GM12878 (cell line): ENCODE results near the gene APBB3. TPM values are rescaled to one million over a fixed set of nuclear protein-coding genes. Genes with fewer than 3 reads are reported as not detected.

ENCODE experiments used
- CUX1 ChIP-seq: IDR thresholded peaks from 2 replicates; pipeline ENCODE4 v1.6.1; 2012; ENCODE audit warnings: improper control_type of control experiment, low read depth, low read length; ENCODE audit not compliant: insufficient replicate concordance
- NBN ChIP-seq: fragments of 450-650 bp; IDR thresholded peaks from 2 replicates; pipeline ENCODE4 v1.6.1; 2016
- REST ChIP-seq: IDR thresholded peaks from 2 replicates; pipeline ENCODE4 v1.6.1; 2012; ENCODE audit warnings: mild to moderate bottlenecking, low read depth, low read length
- microRNA-seq: library from miRNA; unstranded; fragments of <30 nt; microRNA quantifications from one replicate; pipeline ENCODE4, GENCODE V29; 2018
- polyA plus RNA-seq, 11 experiments: library from polyadenylated mRNA; depleted of rRNA in 4 of 11; unstranded in 6 of 11; stranded (reverse) in 5 of 11; fragments of >200 nt; fragmentation: Nextera tagmentation in 4 of 11; fragmentation: Illumina TruSeq in 1 of 11; extraction: Ambion mirVana in 4 of 11; extraction: Trizol in 1 of 11; gene quantifications; 1 replicate in 1 of 11; 2 replicates in 10 of 11; pipeline versions ENCODE4 v1.2.1 to v1.2.3, GENCODE V29; 2011 to 2016; ENCODE audit warnings: inconsistent platforms in 2 of 11, missing spikeins in 2 of 11, low read depth in 1 of 11
- small RNA-seq: library from RNA; depleted of rRNA; stranded (forward); fragments of <200 nt; gene quantifications from one replicate; pipeline ENCODE3, GENCODE V24; 2014
- total RNA-seq, 4 experiments: library from RNA; depleted of rRNA in 3 of 4; stranded (reverse); fragments of >200 nt in 3 of 4; fragmentation: Illumina TruSeq in 1 of 4; extraction: Trizol in 1 of 4; gene quantifications; 2 replicates each; pipeline versions ENCODE4 v1.2.1 to v1.2.3, GENCODE V29; 2013 to 2021

APBB3 gene
- total and polyA plus RNA-seq, 10 of the 15 experiments (the other 5 are each of a cell fraction or from before 2014, with no cell fraction given), result 0.35 to 33.3 (median 14.3) TPM

DNA sequence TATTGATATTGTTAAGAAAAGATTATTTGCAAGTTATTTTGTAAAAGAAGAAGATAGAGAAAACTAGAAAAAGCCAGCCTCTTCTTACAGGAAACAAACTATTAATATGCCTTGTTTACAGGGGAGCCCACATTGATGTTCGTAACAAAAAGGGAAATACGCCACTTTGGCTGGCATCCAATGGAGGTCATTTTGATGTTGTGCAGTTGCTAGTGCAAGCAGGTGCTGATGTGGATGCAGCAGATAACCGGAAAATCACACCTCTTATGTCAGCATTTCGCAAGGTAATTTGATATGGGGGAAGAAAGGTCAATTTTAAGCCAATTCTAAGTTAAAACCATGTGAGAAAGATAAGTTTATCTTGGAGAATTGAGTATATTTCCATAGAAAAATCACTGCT, 54.5 kb downstream of the APBB3 start (continued):
- TF ChIP-seq NBN, result no peak
- TF ChIP-seq CUX1, result no peak
- TF ChIP-seq REST, result no peak

Small RNA genes within 50 kb of the gene (microRNA-seq; reads per million reads assigned to microRNA genes)
- gene MIR6831, result not detected

Small RNA genes within 50 kb of the gene (small RNA-seq; reads per million reads assigned to genes)
- gene RF00279 (not detected), gene RF00443 (not detected)

Other genes with a start within 250 kb of the APBB3 start
Only the 7 nearest of the 19 such genes appear.
- gene EIF4EBP3, start 16.9 kb downstream of the APBB3 start, total RNA-seq (2014; rRNA removed), result 2.0 and 3.7 TPM in 2 replicates
- gene EIF4EBP3, start 16.9 kb downstream of the APBB3 start, total RNA-seq (2014; rRNA removed; fragmentation: Illumina TruSeq; extraction: Trizol), result 2.9 and 3.6 TPM in 2 replicates
- gene EIF4EBP3, start 16.9 kb downstream of the APBB3 start, total RNA-seq (2021), result 6.2 and 9.3 TPM in 2 replicates
- gene EIF4EBP3, start 16.9 kb downstream of the APBB3 start, polyA plus RNA-seq (2011; rRNA removed), result 2.8 and 3.5 TPM in 2 replicates
- gene EIF4EBP3, start 16.9 kb downstream of the APBB3 start, polyA plus RNA-seq (2014; fragmentation: Illumina TruSeq; extraction: Trizol), result 2.2 and 4.6 TPM in 2 replicates
- gene EIF4EBP3, start 16.9 kb downstream of the APBB3 start, polyA plus RNA-seq (2014; fragmentation: Nextera tagmentation; extraction: Ambion mirVana), result 10 to 100 TPM in 1 of 2 experiments, 1 to 10 TPM in 1; 6.3 to 16.1 TPM
- 7.5 and 8.3 TPM in 2 replicates for gene EIF4EBP3, start 16.9 kb downstream of the APBB3 start, polyA plus RNA-seq (2014; rRNA removed)
- gene EIF4EBP3, start 16.9 kb downstream of the APBB3 start, polyA plus RNA-seq (2016; fragmentation: Nextera tagmentation; extraction: Ambion mirVana), result 10 to 100 TPM in 1 of 2 experiments, 1 to 10 TPM in 1; 9.5 to 10.2 TPM
- 60.9 and 66.3 TPM in 2 replicates for gene SRA1, start 7.1 kb downstream of the APBB3 start, total RNA-seq (2014; rRNA removed)
- gene SRA1, start 7.1 kb downstream of the APBB3 start, total RNA-seq (2014; rRNA removed; fragmentation: Illumina TruSeq; extraction: Trizol), result 41.3 and 43.4 TPM in 2 replicates
- 53.2 and 55.2 TPM in 2 replicates for gene SRA1, start 7.1 kb downstream of the APBB3 start, total RNA-seq (2021)
- 36.6 and 44.3 TPM in 2 replicates for gene SRA1, start 7.1 kb downstream of the APBB3 start, polyA plus RNA-seq (2011; rRNA removed)
- 51.0 and 56.9 TPM in 2 replicates for gene SRA1, start 7.1 kb downstream of the APBB3 start, polyA plus RNA-seq (2014; fragmentation: Illumina TruSeq; extraction: Trizol)
- 10 to 100 TPM; 35.3 to 52.7 TPM for gene SRA1, start 7.1 kb downstream of the APBB3 start, polyA plus RNA-seq (2014; fragmentation: Nextera tagmentation; extraction: Ambion mirVana)
- 59.7 and 61.2 TPM in 2 replicates for gene SRA1, start 7.1 kb downstream of the APBB3 start, polyA plus RNA-seq (2014; rRNA removed)
- 100 to 1,000 TPM; 115 to 127 TPM for gene SRA1, start 7.1 kb downstream of the APBB3 start, polyA plus RNA-seq (2016; fragmentation: Nextera tagmentation; extraction: Ambion mirVana)
- 36.9 and 44.6 TPM in 2 replicates for gene SLC35A4, start 230 bp upstream of the APBB3 start, total RNA-seq (2014; rRNA removed)
- gene SLC35A4, start 230 bp upstream of the APBB3 start, total RNA-seq (2014; rRNA removed; fragmentation: Illumina TruSeq; extraction: Trizol), result 22.2 and 23.8 TPM in 2 replicates
- gene SLC35A4, start 230 bp upstream of the APBB3 start, total RNA-seq (2021), result 133 and 134 TPM in 2 replicates
- gene SLC35A4, start 230 bp upstream of the APBB3 start, polyA plus RNA-seq (2011; rRNA removed), result 57.1 and 167 TPM in 2 replicates
- 145 and 150 TPM in 2 replicates for gene SLC35A4, start 230 bp upstream of the APBB3 start, polyA plus RNA-seq (2014; fragmentation: Illumina TruSeq; extraction: Trizol)
- gene SLC35A4, start 230 bp upstream of the APBB3 start, polyA plus RNA-seq (2014; fragmentation: Nextera tagmentation; extraction: Ambion mirVana), result 10 to 100 TPM; 27.8 to 31.7 TPM
- 96.4 and 103 TPM in 2 replicates for gene SLC35A4, start 230 bp upstream of the APBB3 start, polyA plus RNA-seq (2014; rRNA removed)
- gene SLC35A4, start 230 bp upstream of the APBB3 start, polyA plus RNA-seq (2016; fragmentation: Nextera tagmentation; extraction: Ambion mirVana), result 100 to 1,000 TPM; 132 to 154 TPM
- 0.11 and 0.33 TPM in 2 replicates for gene CD14, start 68.6 kb upstream of the APBB3 start, total RNA-seq (2014; rRNA removed)
- 0.09 TPM in 1 of 2 replicates, not detected in the other for gene CD14, start 68.6 kb upstream of the APBB3 start, total RNA-seq (2014; rRNA removed; fragmentation: Illumina TruSeq; extraction: Trizol)
- 0.21 and 0.72 TPM in 2 replicates for gene CD14, start 68.6 kb upstream of the APBB3 start, total RNA-seq (2021)
- gene CD14, start 68.6 kb upstream of the APBB3 start, polyA plus RNA-seq (2011; rRNA removed), result not detected in 2 replicates
- 0.24 TPM in 1 of 2 replicates, not detected in the other for gene CD14, start 68.6 kb upstream of the APBB3 start, polyA plus RNA-seq (2014; fragmentation: Illumina TruSeq; extraction: Trizol)
- gene CD14, start 68.6 kb upstream of the APBB3 start, polyA plus RNA-seq (2014; fragmentation: Nextera tagmentation; extraction: Ambion mirVana), result not detected
- 0.18 and 0.28 TPM in 2 replicates for gene CD14, start 68.6 kb upstream of the APBB3 start, polyA plus RNA-seq (2014; rRNA removed)
- gene CD14, start 68.6 kb upstream of the APBB3 start, polyA plus RNA-seq (2016; fragmentation: Nextera tagmentation; extraction: Ambion mirVana), result under 1 TPM in 1 of 2 experiments, not detected in 1; 0.26 TPM
- 12.6 and 16.2 TPM in 2 replicates for gene TMCO6, start 74.9 kb upstream of the APBB3 start, total RNA-seq (2014; rRNA removed)
- gene TMCO6, start 74.9 kb upstream of the APBB3 start, total RNA-seq (2014; rRNA removed; fragmentation: Illumina TruSeq; extraction: Trizol), result 6.9 and 7.1 TPM in 2 replicates
- gene TMCO6, start 74.9 kb upstream of the APBB3 start, total RNA-seq (2021), result 15.5 and 21.6 TPM in 2 replicates
- gene TMCO6, start 74.9 kb upstream of the APBB3 start, polyA plus RNA-seq (2011; rRNA removed), result 6.7 and 8.4 TPM in 2 replicates
- gene TMCO6, start 74.9 kb upstream of the APBB3 start, polyA plus RNA-seq (2014; fragmentation: Illumina TruSeq; extraction: Trizol), result 7.3 and 10.8 TPM in 2 replicates
- 1 to 10 TPM; 4.1 to 4.3 TPM for gene TMCO6, start 74.9 kb upstream of the APBB3 start, polyA plus RNA-seq (2014; fragmentation: Nextera tagmentation; extraction: Ambion mirVana)
- 15.9 and 16.8 TPM in 2 replicates for gene TMCO6, start 74.9 kb upstream of the APBB3 start, polyA plus RNA-seq (2014; rRNA removed)
- gene TMCO6, start 74.9 kb upstream of the APBB3 start, polyA plus RNA-seq (2016; fragmentation: Nextera tagmentation; extraction: Ambion mirVana), result 10 to 100 TPM; 12.9 to 13.2 TPM
- 179 and 204 TPM in 2 replicates for gene NDUFA2, start 83.0 kb upstream of the APBB3 start, total RNA-seq (2014; rRNA removed)
- 78.5 and 82.1 TPM in 2 replicates for gene NDUFA2, start 83.0 kb upstream of the APBB3 start, total RNA-seq (2014; rRNA removed; fragmentation: Illumina TruSeq; extraction: Trizol)
- gene NDUFA2, start 83.0 kb upstream of the APBB3 start, total RNA-seq (2021), result 97.6 and 104 TPM in 2 replicates
- gene NDUFA2, start 83.0 kb upstream of the APBB3 start, polyA plus RNA-seq (2011; rRNA removed), result 154 and 202 TPM in 2 replicates
- 33.5 and 67.2 TPM in 2 replicates for gene NDUFA2, start 83.0 kb upstream of the APBB3 start, polyA plus RNA-seq (2014; fragmentation: Illumina TruSeq; extraction: Trizol)
- gene NDUFA2, start 83.0 kb upstream of the APBB3 start, polyA plus RNA-seq (2014; fragmentation: Nextera tagmentation; extraction: Ambion mirVana), result 100 to 1,000 TPM; 488 to 549 TPM
- gene NDUFA2, start 83.0 kb upstream of the APBB3 start, polyA plus RNA-seq (2014; rRNA removed), result 202 and 240 TPM in 2 replicates
- gene NDUFA2, start 83.0 kb upstream of the APBB3 start, polyA plus RNA-seq (2016; fragmentation: Nextera tagmentation; extraction: Ambion mirVana), result 100 to 1,000 TPM; 267 to 268 TPM
- gene IK, start 83.2 kb upstream of the APBB3 start, total RNA-seq (2014; rRNA removed), result 68.2 and 77.6 TPM in 2 replicates
- 135 and 137 TPM in 2 replicates for gene IK, start 83.2 kb upstream of the APBB3 start, total RNA-seq (2014; rRNA removed; fragmentation: Illumina TruSeq; extraction: Trizol)
- 67.7 and 75.7 TPM in 2 replicates for gene IK, start 83.2 kb upstream of the APBB3 start, total RNA-seq (2021)
- 131 and 153 TPM in 2 replicates for gene IK, start 83.2 kb upstream of the APBB3 start, polyA plus RNA-seq (2011; rRNA removed)
- gene IK, start 83.2 kb upstream of the APBB3 start, polyA plus RNA-seq (2014; fragmentation: Illumina TruSeq; extraction: Trizol), result 158 and 180 TPM in 2 replicates
- gene IK, start 83.2 kb upstream of the APBB3 start, polyA plus RNA-seq (2014; fragmentation: Nextera tagmentation; extraction: Ambion mirVana), result 100 to 1,000 TPM in 1 of 2 experiments, 10 to 100 TPM in 1; 77.2 to 128 TPM
- 81.5 and 90.5 TPM in 2 replicates for gene IK, start 83.2 kb upstream of the APBB3 start, polyA plus RNA-seq (2014; rRNA removed)
- gene IK, start 83.2 kb upstream of the APBB3 start, polyA plus RNA-seq (2016; fragmentation: Nextera tagmentation; extraction: Ambion mirVana), result 100 to 1,000 TPM; 108 to 119 TPM